HEK293 (cell line): ENCODE results near the gene XKR7.

Experiments
- HOXA7 ChIP-seq: sonication (generic); formaldehyde crosslinking; IDR thresholded peaks from 2 replicates; pipeline ENCODE4 v1.8.1; 2022; ENCODE audit warnings: missing genetic modification reagents, borderline replicate concordance
- HOXD13 ChIP-seq: sonication (generic); formaldehyde crosslinking; IDR thresholded peaks from 2 replicates; pipeline ENCODE4 v1.8.0; 2022; ENCODE audit warnings: missing genetic modification reagents, borderline replicate concordance
- INSM2 ChIP-seq: fragments of 450-650 bp; formaldehyde crosslinking; IDR thresholded peaks from 2 replicates; pipeline ENCODE4 v1.5.1; 2016; ENCODE audit warnings: missing biosample characterization, missing genetic modification characterization
- KLF17 ChIP-seq: fragments of 450-650 bp; formaldehyde crosslinking; IDR thresholded peaks from 2 replicates; pipeline ENCODE4 v1.5.1; 2016; ENCODE audit warnings: missing biosample characterization, missing genetic modification characterization
- MEIS1 ChIP-seq: sonication (generic); formaldehyde crosslinking; IDR thresholded peaks from 2 replicates; pipeline ENCODE4 v1.8.1; 2022; ENCODE audit warnings: missing genetic modification reagents, mild to moderate bottlenecking, borderline replicate concordance
- PRDM6 ChIP-seq: fragments of 450-650 bp; formaldehyde crosslinking; IDR thresholded peaks from 2 replicates; pipeline ENCODE4 v1.5.1; 2017; ENCODE audit warnings: missing biosample characterization, missing genetic modification characterization
- TSHZ1 ChIP-seq: fragments of 450-650 bp; formaldehyde crosslinking; IDR thresholded peaks from 2 replicates; pipeline ENCODE4 v1.5.1; 2016; ENCODE audit warnings: missing biosample characterization, missing genetic modification characterization, borderline replicate concordance
- ZBTB11 ChIP-seq: fragments of 450-650 bp; formaldehyde crosslinking; conservative IDR thresholded peaks from 2 replicates; pipeline ENCODE4 v1.5.1; 2016; ENCODE audit warnings: low read depth, missing biosample characterization, missing genetic modification characterization
- ZBTB26 ChIP-seq: fragments of 450-650 bp; formaldehyde crosslinking; optimal IDR thresholded peaks from 2 replicates; pipeline ENCODE3; 2016; ENCODE audit warnings: missing biosample characterization, mild to moderate bottlenecking, missing genetic modification characterization
- ZBTB48 ChIP-seq: fragments of 450-650 bp; formaldehyde crosslinking; IDR thresholded peaks from 2 replicates; pipeline ENCODE4 v1.5.1; 2016; ENCODE audit warnings: missing biosample characterization, missing genetic modification characterization
- ZFHX2 ChIP-seq: fragments of 450-650 bp; formaldehyde crosslinking; conservative IDR thresholded peaks from 2 replicates; pipeline ENCODE4 v1.5.1; 2016; ENCODE audit warnings: missing biosample characterization, missing genetic modification characterization
- ZFP69B ChIP-seq: fragments of 450-650 bp; formaldehyde crosslinking; IDR thresholded peaks from 2 replicates; pipeline ENCODE4 v1.5.1; 2016; ENCODE audit warnings: missing biosample characterization, missing genetic modification characterization
- ZNF394 ChIP-seq: fragments of 450-650 bp; formaldehyde crosslinking; IDR thresholded peaks from 2 replicates; pipeline ENCODE4 v1.5.1; 2016; ENCODE audit warnings: missing biosample characterization, missing genetic modification characterization, mild to moderate bottlenecking, moderate library complexity, borderline replicate concordance
- ZNF404 ChIP-seq: fragments of 450-650 bp; formaldehyde crosslinking; IDR thresholded peaks from 2 replicates; pipeline ENCODE4 v1.5.1; 2017; ENCODE audit warnings: missing biosample characterization, missing genetic modification characterization
- ZNF473 ChIP-seq: fragments of 450-650 bp; formaldehyde crosslinking; IDR thresholded peaks from 2 replicates; pipeline ENCODE4 v1.5.1; 2017; ENCODE audit warnings: missing biosample characterization, missing genetic modification characterization
- ZNF626 ChIP-seq: fragments of 450-650 bp; sonication (Bioruptor Pico); formaldehyde crosslinking; IDR thresholded peaks from 2 replicates; pipeline ENCODE4 v1.5.1; 2018; ENCODE audit warnings: missing biosample characterization, missing genetic modification characterization, inconsistent platforms
- ZNF629 ChIP-seq: fragments of 450-650 bp; formaldehyde crosslinking; IDR thresholded peaks from 2 replicates; pipeline ENCODE4 v1.5.1; 2017; ENCODE audit warnings: missing biosample characterization, missing genetic modification characterization
- ZNF645 ChIP-seq: fragments of 450-650 bp; formaldehyde crosslinking; IDR thresholded peaks from 2 replicates; pipeline ENCODE4; 2016; ENCODE audit warnings: missing biosample characterization, missing genetic modification characterization
- ZNF677 ChIP-seq: fragments of 450-650 bp; IDR thresholded peaks from 2 replicates; pipeline ENCODE4 v1.5.0; 2018; ENCODE audit warnings: missing biosample characterization, mild to moderate bottlenecking, missing genetic modification characterization, moderate library complexity
- ZNF785 ChIP-seq: fragments of 450-650 bp; formaldehyde crosslinking; IDR thresholded peaks from 2 replicates; pipeline ENCODE4 v1.5.1; 2016; ENCODE audit warnings: missing biosample characterization, missing genetic modification characterization
- ZSCAN16 ChIP-seq: fragments of 450-650 bp; formaldehyde crosslinking; IDR thresholded peaks from 2 replicates; pipeline ENCODE4 v1.5.1; 2016; ENCODE audit warnings: missing biosample characterization, missing genetic modification characterization
- ZSCAN5A ChIP-seq: fragments of 450-650 bp; formaldehyde crosslinking; IDR thresholded peaks from 2 replicates; pipeline ENCODE4 v1.5.1; 2016; ENCODE audit warnings: missing biosample characterization, missing genetic modification characterization

XKR7 gene

GRCh38 chr20:31968291-31969126 lies 558 bp downstream of the XKR7 start (continued):
- no peak for TF ChIP-seq PRDM6 (tag by site-specific recombination)
- no peak; the same call in 1 of the 2 replicates for TF ChIP-seq ZFHX2 (tag by site-specific recombination)
- TF ChIP-seq HOXA7 (CRISPR knock-in tag): peak; percentile 97
- TF ChIP-seq MEIS1 (CRISPR knock-in tag): peak; percentile 92
- peak; percentile 56 for TF ChIP-seq ZBTB11 (tag by site-specific recombination)
- TF ChIP-seq ZSCAN5A (tag by site-specific recombination): peak; percentile 56; the same call in 1 of the 2 replicates
- TF ChIP-seq ZNF626: no peak
- peak; percentile 69 for TF ChIP-seq KLF17 (tag by site-specific recombination)
- no peak for TF ChIP-seq ZNF404 (tag by site-specific recombination)
- TF ChIP-seq ZBTB26 (tag by site-specific recombination): peak; percentile 57
- no peak for TF ChIP-seq ZSCAN16 (tag by site-specific recombination)
- no peak for TF ChIP-seq ZNF473 (tag by site-specific recombination)
- TF ChIP-seq ZFP69B (tag by site-specific recombination): peak; percentile 67
- peak; percentile 62; the same call in 1 of the 2 replicates for TF ChIP-seq INSM2 (tag by site-specific recombination)
- TF ChIP-seq ZBTB48 (tag by site-specific recombination): 0 out of 2 replicates have a peak, but pooled peaks have one; percentile 29
- no peak for TF ChIP-seq ZNF785
- peak; percentile 46 for TF ChIP-seq ZNF629 (tag by site-specific recombination)
- no peak for TF ChIP-seq ZNF677 (tag by site-specific recombination)
- peak; percentile 15; the same call in 1 of the 2 replicates for TF ChIP-seq ZNF394 (tag by site-specific recombination)
- TF ChIP-seq HOXD13 (CRISPR knock-in tag): peak; percentile 99
- TF ChIP-seq ZNF645 (tag by site-specific recombination): no peak
- no peak for TF ChIP-seq TSHZ1
